ENCODE data around the gene PPP2R2B.
"Not testable (repeated sequence)": the region's sequence is repeated elsewhere in the genome, so short reads cannot be mapped to it uniquely, and the experiment has no call there.

PPP2R2B gene

DNA sequence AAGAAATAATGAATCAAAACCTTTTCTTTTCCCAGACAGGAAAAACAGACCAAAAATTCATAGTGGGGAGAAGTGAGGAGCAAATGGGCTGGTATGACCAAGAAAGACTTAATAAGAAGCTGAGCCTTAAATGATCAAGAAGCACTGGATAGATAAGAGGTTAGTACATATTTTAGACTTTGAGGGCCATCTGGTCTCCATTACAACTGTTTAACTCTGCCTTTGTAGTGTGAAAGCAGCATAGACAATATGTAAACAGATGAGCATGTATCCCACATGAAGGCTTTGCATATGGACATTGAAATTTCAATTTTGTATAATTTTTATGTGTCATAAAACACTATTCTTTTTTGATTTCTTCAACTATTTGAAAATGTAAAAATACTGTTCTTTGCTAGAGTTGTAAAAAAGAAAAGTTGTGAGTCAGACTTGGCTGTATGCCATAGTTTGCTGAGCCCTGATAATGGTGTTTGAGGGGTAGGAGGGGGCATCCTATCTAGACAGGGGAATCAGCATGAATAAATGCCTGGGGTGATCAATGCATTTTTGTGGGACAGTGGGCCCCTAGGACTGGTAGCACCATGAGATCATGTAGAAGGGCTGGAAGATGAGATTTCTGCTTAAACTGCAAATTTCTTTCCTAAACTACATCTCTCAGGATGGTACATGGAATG lies 270.8 kb downstream of the PPP2R2B start:
- no peak for DNase-seq (ENCODE audit: low spot score)

DNA sequence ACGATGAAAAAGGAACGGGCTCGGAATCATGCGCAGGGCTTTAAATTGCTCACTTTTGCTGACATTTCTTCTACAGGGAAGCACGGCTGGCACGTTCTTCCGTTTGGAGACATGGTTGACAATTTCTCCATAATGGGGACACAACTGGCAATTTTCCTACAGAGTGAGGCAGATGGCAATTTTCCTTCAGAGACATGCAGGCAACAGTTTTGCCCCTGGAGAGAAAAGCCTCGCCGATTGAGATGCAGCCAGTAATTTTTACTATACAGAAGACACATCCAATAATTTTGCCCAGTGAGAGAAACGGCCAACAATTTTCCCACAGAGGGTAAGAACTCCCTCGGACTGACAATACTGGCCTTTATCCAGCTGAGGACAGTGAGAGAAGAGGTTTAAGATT lies 271.7 kb downstream of the PPP2R2B start:
- DNase-seq (ENCODE audit: low spot score) = no peak

DNA sequence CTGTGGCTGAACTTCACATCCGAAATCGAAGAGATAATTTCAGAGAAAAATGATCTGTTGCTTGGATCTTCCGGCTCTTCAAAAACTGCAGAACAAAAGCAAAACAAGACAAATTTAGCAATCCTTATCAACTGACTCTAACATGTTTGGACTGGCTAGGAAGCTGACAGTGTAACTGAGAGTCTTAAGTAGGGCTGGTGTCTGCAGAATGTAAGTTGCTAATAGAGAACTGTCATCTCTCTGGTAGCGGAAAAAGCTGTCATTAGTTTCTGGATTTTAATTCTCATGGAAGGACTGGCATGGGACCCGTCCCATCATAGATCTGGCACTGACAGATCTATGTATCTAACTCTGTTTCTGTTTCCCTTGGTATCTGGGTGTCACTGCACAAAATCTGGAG lies 278.2 kb downstream of the PPP2R2B start:
- DNase-seq (ENCODE audit: low spot score) = no peak

DNA sequence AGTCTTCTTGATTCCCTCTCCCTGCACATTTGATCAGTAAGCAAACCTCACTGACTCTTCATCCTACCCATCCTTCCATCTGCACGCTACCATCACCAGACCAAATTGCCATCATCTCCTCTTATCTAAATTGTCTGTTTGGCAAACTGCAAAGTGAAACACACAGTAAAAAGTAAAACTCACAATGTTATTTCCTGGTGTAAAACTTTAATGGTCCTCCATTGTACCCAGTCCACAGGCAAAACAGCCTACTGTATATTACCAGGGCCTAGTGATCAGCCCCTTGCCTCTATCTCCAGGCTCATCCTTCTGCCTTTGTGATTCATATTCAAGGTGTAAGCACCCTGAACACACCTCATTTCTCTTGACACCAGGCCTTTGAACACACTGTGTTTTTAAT lies 279.3 kb downstream of the PPP2R2B start:
- no peak for DNase-seq (ENCODE audit: low spot score)

DNA sequence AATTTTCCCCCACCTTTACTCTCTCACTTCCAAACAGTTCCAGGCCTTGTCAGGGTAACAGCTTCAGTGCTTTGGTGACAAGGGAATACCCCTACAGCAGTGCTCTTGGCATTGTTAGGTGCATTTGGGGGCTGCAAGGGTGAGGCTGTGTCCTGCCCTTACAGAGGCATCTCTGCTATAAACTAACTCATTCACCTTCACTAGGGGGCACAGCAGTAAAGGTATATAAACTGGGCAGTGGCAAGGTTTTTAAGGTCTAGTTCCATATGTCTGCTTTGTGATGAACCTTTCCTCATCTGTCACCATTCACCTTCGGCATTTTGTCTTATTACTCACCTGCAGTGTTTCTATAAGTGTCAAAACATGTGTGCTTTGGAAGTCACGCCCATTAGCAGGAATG lies 283.5 kb downstream of the PPP2R2B start:
- no peak for DNase-seq (ENCODE audit: low spot score)

DNA sequence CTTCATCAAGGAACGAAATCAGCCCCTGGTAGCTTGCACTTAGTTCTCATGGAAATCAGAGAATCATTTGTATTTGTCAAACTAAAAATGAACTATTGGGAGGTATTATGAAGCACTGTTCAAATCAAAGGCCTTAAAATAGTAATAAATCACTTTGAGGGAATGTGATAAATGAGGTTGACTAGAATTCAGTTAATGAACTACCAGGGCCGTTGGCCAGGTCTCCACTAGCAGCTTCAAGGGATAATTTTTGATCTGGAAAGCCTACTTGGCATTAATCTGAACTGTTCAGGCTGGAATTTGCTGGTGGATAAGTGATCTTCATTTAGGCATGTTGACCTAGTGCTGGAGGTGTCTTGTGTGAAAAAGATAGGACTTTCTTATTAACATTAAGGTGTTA lies 286.2 kb downstream of the PPP2R2B start:
- no peak for DNase-seq (ENCODE audit: low spot score)

DNA sequence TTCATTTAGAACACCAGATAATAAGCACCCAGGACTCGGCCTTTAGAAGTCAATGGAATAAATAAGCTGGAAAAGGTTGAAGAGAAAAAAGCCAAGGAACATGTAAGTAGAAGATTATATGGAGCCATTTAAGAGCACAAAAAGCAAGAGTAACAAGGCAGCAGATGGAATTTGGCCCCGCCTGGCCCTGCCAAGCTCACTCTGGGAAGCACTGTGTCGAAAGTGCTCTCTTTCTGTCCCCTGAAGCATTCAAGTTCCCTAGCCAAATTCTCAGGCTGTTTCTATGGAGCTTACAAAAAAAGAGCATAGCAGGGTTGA lies 289.6 kb downstream of the PPP2R2B start:
- no peak for DNase-seq (ENCODE audit: low spot score)

DNA sequence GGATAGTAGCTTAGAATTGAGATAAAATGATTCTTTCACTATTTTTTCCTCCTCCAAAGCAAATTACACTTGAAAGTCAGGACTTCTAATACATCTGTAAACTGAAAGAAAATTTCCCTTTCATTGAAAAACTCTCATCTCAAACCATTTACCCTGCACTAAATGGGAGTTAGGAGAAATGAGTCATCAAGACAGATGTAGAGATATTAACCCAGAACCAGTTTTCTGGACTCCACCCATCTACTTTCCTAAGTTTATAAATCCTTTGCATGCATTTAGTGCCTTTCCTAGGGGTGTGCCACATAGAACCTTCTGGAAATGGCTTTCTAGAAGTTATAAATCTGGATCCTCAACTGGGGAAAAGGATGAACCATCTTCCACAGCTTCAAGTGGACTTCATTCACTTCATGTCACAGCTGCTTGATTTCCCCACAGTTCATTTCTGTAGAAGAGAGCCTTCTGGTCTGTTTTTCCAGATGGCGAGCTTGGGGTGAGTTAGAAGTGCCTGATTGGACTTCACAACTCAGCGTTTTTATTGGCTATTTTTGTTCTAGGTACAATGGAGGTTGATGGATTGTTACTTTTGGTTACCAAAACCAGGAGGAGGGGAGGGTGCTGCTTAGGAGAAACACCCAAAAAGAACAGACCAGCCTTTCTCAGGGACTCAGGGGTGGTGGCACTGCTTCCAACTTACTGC lies 290.1 kb downstream of the PPP2R2B start:
- DNase-seq (ENCODE audit: low spot score) = peak; percentile 1

DNA sequence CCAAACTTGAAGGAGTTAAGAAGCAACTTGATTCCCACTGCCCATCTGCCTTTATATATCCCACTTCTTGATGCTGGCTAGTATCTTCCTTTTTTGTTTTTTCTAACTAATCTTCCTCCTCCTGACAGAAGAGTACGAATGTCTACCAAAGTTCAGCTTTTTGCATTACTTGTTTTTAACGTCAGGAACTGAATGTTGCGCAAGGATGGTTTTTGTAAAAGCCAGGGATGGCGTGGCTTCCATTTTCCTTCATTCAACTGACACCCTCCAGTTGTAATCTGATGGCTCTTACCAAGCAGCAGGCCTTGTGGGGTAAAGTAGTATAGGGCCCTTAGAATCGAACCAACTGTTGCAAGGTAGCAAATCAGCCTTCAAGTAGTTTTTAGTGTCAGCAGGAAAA lies 291.8 kb downstream of the PPP2R2B start:
- DNase-seq (ENCODE audit: low spot score) = no peak

DNA sequence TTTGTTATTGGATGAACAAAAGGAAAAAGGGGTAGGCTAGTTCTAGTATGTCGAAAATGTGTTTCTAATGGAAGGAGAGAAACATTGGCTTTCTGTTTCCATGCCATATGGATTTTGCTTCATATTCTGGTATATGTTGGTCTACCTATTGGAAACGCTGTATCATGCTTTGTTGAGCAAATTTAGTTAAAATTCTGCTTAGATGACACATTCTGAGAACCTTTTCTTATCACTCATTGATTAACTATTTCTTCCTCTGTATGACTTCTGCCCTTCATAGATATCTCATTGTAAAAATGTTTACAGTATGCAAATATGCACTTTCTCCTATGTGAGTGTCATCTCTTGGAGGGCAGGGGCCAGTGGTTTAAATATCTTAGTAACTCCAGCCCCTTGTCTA lies 293.8 kb downstream of the PPP2R2B start:
- no peak for DNase-seq (ENCODE audit: low spot score)

DNA sequence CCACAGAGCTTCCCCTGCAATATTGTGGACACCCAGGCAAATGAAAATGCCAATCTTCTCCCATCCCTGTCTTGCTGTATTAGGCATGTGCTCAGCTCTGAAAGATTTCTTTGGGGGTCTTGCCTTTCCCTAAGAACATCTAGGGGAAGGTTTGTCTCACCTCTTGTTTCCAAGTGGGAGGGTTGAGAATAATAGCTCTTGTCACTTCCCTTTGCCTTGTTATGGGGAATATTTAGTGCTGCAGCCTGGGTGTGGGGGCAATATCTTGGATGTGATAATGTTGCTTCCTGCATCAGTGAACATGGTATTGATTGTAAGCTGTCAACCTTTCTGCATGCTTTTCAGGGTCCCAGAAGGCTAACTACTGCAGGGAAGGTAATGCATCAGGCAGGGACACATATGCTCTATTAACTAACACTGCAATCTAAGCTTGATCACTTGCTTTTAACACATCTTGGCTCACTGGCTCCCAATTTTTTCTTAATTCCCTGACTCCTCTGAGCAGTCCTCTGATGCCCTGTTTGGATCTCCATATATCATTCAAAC lies 296.4 kb downstream of the PPP2R2B start:
- DNase-seq (ENCODE audit: low spot score) = no peak

DNA sequence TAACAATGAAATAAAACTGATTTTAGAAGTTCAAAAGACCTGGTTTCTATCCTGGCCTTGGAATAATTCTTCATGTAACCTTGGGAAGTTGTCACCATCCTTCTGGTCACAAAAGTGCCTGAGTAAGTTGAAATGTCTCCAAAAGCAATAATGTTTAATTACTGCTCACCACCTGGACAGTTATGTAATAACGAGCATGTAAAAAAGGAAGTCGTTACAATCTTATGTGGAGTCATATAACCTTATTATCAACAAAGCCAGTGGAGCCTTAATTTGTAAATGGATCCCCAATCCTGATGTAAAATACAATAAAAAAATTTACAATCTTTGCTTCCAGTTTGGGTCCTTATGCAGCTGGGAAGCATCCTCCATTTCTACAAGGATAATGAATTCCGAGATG lies 298.3 kb downstream of the PPP2R2B start:
- DNase-seq (ENCODE audit: low spot score) = no peak

DNA sequence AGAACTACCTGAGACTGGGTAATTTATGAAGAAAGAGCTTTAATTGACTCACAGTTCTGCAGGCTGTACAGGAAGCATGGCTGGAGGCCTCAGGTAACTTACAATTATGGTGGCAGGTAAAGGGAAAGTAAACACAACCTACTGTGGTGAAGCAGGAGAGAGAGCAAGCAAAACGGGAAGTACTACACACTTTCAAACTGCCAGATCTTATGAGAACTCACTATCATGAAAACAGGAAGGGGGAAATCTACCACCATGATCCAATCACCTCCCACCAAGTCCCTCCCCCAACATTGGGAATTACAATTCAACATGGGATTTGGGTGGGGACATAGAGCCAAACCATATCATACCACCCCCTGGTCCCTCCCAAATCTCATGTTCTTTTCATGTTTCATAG lies 303.8 kb downstream of the PPP2R2B start:
- no peak for DNase-seq (ENCODE audit: low spot score)

DNA sequence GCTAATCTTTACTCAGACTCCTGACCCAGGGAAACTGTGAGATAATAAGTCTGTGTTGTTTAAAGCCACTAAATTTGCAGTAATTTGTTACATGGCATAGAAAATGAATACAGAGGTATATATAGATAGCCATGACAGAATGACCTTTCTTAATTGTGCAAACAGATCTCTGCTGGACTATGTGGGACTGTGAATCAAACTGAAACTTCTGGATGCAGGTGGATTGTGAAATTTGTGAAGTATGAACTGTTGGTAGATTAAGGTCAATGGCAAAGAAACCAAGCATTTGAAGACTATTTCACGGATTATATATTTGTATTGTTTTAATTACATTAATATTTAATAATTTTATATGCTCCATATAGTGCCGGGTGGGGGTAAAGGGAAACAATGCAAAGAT lies 310.4 kb downstream of the PPP2R2B start:
- no peak for DNase-seq (ENCODE audit: low spot score)

DNA sequence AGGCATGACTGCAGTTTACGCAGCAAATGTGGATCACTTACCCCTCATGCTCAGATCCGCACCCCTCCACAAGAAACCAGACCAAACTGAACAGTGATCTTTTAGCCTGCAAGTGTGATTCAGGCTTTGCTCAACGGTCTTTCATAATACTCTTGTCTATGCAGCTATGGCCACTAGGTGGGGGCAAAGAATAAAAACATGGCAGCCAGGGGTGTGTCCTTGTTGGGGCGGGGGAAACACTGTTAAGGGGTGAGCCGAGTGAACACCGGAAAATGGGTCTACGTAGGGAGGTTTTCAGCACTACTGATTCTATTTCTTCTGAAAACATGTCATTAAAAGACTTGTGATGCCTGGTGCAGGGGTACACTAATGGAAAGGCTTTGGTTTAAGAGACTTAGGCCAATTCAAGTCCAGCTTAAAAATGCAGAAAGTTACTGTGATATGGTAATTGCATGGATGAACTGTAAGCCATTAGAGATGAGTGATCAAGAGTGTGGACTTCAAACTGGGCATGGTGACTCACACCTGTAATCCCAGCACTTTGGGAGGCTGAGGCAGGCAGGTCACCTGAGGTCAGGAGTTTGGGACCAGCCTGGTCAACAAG lies 312.7 kb downstream of the PPP2R2B start:
- peak; percentile 62 for DNase-seq (ENCODE audit: low spot score)

DNA sequence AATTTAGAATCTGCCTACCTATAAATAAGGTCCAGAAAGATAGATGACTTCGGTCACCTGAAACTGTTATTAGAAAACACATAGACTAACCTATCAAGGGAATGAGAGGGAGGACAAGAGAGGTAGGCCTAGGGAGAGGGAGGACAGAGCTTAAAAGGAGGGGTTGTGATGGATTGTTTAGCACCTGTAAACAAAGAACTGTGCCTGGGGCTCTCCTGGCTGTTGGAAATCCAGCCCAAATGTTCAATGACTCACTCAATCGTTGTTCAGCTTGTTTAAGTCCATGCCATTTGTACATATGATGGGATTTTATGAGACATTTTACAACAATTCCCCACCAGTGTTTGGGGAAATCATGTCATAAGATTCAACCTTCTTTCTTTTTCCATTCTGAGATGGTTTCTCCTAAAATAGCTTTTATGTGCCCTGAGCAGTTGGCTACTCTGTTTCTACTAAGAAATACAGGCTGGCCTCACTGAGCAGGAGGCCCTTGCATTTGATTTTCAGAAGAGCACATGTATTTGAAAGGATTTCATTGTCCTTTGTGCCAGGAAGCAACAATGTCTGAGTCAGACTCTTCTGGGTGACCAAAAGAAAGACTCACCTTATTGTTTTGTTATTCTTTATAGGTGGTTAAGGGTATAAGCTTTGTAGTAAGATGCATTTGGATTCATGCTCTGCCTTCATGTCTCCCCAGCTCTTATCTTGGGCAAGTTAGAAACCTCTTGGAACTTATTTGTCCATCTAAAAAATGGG lies 314.4 kb downstream of the PPP2R2B start:
- no peak for DNase-seq (ENCODE audit: low spot score)

DNA sequence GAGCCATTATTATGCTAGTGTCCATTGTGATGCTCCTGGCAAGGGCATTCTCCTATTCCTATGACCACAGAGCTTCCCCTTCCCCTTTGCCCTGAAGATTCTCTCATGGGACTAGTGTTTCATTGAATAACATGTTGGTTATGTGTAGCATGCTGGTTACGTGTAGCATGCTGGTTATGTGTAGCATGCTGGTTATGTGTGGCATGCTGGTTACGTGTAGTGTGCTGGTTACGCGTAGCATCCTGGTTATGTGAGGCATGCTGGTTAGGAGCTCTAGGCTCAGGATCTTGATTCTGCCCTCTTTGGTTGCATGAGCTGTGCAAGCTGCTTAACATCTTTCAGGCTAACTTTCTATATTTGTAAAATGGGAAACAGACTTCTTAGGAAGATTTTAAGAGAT lies 316.1 kb downstream of the PPP2R2B start:
- DNase-seq (ENCODE audit: low spot score) = no peak

DNA sequence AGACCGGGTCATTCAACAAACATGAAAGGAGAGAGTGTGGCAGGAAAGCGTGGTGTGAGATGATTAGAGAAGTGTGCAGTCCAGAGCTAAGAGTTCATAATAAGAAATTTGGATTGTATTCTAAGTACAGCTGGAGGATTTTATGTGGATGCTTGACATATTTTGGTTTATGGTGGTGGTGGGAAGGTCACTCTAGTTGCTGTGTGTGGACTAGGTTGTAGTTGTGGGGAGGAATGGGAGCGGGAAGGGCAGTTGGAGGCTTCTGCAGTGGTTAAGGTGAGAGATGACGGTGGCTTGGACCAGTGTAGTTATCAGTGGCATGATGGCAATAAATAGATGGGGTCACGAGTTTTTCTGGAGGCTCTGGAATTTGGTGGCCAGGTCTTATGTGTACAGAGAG lies 316.8 kb downstream of the PPP2R2B start:
- DNase-seq (ENCODE audit: low spot score) = no peak

DNA sequence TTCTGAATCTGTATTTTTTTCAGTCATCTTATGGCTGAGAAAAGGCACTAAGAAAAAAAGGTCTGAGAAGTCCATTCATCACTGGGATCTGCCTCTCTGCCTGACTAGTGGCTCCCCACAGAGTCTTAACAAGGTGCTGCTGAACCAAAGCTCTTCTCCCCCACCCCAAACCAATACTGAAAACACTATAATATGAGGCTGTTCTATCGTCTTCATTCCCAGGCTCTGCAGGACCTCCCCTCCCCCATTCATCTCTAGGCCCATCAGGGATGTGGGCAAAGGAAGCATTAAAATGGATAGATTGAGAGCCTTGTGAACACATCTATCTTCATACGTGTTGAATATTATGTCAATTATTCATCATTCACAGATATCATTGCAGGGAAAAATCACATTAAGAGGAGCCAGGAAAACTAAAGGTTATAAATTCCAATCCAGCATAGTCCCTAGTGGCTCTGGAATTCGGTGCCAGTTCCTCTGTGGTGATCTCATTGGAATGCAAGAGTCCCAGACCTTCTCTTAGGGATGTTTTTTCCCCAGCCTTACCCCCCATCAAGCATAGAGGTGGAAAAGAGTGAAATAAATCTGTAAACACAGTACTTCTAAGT lies 318.2 kb downstream of the PPP2R2B start:
- no peak for DNase-seq (ENCODE audit: low spot score)

DNA sequence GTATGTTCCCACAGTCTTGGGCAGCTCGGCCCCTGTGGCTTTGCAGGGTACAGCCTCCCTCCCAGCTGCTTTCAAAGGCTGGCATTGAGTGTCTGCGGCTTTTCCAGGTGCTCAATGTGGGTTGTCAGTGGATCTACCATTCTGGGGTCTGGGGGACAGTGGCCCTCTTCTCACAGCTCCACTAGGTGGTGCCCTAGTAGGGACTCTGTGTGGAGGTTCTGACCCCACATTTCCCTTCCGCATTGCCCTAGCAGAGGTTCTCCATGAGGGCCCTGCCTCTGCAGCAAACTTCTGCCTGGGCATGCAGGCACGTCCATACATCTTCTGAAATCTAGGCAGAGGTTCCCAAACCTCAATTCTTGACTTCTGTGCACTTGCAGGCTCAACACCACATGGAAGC lies 321.7 kb downstream of the PPP2R2B start:
- not testable (repeated sequence) for DNase-seq (ENCODE audit: low spot score)

DNA sequence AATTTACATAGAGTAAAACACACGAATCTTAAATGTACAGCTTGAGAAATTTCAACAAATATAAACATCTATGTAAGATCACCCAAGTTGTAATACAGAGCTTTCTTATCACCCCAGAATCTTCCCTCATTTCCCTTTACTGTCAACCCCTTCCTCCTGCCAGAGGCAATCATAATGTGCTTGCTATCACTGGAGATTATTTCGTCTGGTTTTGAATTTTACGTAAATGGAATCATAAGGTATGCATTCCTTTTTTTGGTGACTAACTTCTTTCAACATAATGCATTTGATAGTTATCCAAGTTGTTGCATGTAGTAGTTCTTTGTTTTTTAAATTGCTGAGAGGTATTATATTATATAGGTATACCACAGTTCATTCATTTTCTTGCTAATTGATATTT lies 325.1 kb downstream of the PPP2R2B start:
- no peak for DNase-seq (ENCODE audit: low spot score)

DNA sequence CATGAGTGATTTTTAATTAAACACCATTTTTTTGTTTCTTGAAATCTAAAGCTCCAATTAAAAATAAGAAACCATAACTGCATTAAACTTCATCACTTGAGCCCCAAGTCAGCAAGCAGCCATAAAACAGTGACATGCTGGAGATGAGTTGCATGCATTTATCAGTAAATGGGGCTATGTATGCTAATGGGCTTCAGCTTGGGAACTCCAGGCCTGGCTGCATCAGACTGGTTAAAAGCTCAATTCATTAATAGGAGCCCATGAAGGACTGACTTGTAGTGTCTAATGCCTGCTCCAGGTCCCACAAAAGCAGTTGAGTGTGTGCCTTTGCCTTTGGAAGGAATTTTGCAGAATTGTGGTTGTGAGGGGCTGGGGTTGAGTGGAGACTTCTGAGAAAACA lies 328.9 kb downstream of the PPP2R2B start:
- no peak for DNase-seq (ENCODE audit: low spot score)
